GM13977 (cell line): ENCODE results near the gene SRRM2.

Experiments
- DNase-seq: peaks from one replicate; pipeline ENCODE4 v3.0.0; 2012; ENCODE audit warnings: low spot score
- in situ Hi-C: fragments of 300-500 bp; cut with MboI; formaldehyde crosslinking; loops from one replicate; pipeline ENCODE4 v1.12.0; 2022; ENCODE audit warnings: low sequenced_read_pairs, low pct_unique_long_range_greater_than_20kb, mixed read lengths, inconsistent platforms; ENCODE audit not compliant: unreplicated experiment
- TF ChIP-seq, protein P1 (sequence below): IDR thresholded peaks from 2 replicates; pipeline ENCODE4 v1.5.1; 2012; ENCODE audit warnings: mild to moderate bottlenecking, control low read depth; ENCODE audit not compliant: insufficient read depth; ENCODE audit errors: extremely low read depth, missing control alignments

SRRM2 gene

DNA sequence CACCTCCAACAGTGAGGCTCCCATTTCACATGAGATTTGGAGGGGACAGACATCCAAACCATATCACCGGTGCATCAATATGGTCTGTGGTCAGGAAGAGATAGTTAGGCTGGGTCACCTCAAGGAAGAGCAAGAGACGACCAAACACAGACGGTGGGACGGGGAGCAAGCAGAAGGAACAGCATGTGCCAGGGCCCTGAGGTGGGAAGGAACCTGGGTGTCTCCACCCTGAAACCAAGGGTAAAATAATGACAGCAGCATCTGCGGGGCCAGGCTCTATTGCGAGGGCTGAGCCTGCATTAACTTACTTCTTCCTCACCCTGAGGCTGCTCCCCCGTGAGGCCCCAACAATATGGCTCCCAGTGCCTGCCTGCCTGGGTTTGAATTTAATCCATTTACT is 55.7 kb downstream of the SRRM2 start:
- in situ Hi-C loops: no loop called here
- TF ChIP-seq, protein P1, sequence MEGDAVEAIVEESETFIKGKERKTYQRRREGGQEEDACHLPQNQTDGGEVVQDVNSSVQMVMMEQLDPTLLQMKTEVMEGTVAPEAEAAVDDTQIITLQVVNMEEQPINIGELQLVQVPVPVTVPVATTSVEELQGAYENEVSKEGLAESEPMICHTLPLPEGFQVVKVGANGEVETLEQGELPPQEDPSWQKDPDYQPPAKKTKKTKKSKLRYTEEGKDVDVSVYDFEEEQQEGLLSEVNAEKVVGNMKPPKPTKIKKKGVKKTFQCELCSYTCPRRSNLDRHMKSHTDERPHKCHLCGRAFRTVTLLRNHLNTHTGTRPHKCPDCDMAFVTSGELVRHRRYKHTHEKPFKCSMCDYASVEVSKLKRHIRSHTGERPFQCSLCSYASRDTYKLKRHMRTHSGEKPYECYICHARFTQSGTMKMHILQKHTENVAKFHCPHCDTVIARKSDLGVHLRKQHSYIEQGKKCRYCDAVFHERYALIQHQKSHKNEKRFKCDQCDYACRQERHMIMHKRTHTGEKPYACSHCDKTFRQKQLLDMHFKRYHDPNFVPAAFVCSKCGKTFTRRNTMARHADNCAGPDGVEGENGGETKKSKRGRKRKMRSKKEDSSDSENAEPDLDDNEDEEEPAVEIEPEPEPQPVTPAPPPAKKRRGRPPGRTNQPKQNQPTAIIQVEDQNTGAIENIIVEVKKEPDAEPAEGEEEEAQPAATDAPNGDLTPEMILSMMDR: no peak
- DNase-seq: no peak

DNA sequence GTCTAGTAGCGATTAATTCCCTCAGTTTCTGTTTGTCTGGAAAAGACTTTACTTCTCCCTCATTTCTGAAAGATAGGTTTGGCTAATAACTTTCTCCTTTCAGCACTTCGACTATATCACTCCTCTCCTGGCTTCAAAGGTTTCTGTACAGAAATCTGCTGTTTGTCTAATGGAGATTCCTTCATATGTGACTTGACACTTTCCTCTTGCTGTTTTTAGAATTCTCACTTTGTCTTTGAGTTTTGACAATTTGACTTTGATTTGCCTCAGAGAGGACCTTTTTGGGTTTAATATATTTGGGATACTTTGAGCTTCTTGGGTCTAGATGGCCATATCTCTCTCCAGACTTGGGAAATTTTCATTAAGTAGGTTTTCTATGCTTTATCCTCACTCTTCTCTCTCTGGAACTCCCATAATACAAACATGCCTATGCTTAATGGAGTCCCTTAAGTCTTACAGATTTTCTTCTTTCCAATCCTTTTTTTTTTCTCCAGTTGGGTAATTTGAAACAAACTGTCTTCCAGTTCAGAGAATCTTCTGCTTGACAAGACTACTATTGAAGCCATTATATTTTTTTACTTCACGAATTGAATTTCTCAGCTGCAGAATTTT is 56.8 kb downstream of the SRRM2 start:
- in situ Hi-C loops: no loop called here
- DNase-seq: no peak
- TF ChIP-seq, protein P1: no peak

DNA sequence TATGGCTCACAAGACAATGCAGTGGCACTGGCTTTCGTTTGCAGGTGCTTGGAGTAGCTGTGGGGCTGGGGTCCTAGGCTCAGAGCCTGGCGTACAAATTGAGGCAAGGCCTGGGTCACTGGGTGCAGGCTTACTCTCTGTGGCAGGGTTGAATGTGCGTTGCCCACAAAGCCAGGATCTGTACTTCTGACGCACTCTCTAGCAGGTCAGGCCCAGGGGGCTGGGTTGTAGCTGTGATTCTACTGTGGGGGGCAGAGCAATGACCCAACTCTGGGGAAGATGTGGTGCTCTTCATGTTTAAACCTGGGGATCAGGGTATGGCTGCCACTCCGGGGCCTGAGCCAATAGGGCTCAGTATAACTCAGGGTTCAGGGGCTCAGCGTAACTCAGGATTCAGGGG is 58.2 kb downstream of the SRRM2 start:
- TF ChIP-seq, protein P1: no peak
- no peak for DNase-seq
- in situ Hi-C loops: no loop called here

DNA sequence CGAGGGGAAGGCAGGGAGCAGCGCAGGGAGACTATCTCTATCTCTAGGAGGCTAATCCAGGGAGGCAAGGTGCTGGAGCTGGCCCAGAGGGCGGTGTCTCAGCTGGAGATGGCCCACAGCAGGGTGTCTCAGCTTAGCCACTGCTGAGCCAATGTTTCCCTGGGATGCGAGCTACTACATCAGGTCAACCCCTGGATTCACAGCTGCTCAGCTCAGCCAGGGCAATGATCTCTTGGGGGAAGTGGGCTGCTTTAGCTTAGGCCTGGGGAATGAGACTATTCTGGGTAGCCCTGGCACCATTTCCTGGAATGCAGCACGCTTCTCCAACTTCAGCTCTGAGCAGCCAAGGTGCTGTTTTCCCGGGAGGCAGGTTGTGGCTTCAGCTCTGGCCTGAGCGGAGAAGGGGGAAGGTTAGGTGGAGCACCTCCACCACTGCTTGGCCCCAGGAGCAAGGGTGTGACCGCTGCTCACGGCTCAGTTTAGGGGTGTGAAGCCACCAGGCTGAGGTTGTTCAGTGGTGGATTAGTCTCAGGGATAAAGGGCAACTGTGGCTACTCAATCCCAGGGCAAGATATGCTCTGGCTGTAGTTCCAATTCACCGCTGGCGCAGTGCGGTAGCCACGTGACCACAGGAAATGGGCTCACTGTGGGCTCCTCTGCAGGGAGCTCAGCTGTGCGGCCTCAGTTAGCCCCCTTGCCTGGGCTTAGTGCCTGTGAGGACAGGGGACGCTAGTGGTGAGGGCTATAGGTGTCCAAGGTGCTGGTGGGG is 59.4 kb downstream of the SRRM2 start:
- TF ChIP-seq, protein P1: no peak
- in situ Hi-C loops: no loop called here
- DNase-seq: no peak

DNA sequence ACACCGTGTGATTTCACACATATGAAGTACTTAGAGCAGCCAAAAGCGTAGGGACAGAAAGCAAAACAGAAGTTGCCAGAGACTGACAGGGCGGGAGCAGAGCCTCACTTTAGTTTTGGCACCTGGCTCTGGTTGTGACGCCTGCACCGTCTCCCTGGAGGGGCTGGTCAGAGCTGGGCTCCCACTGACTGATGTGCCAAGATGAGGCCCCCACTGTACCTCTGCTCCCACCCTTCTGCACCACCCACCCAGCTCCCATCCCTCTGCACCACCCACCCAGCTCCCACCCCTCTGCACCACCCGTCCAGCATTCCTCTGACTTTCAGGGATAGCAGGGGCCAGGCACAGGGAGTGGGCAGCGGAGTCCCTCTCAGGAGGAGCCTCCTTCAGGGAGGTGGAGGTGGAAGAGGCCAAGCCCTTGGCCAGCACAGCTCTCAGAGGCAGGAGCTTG is 61.4 kb downstream of the SRRM2 start:
- TF ChIP-seq, protein P1: no peak
- in situ Hi-C loops: no loop called here
- no peak for DNase-seq

DNA sequence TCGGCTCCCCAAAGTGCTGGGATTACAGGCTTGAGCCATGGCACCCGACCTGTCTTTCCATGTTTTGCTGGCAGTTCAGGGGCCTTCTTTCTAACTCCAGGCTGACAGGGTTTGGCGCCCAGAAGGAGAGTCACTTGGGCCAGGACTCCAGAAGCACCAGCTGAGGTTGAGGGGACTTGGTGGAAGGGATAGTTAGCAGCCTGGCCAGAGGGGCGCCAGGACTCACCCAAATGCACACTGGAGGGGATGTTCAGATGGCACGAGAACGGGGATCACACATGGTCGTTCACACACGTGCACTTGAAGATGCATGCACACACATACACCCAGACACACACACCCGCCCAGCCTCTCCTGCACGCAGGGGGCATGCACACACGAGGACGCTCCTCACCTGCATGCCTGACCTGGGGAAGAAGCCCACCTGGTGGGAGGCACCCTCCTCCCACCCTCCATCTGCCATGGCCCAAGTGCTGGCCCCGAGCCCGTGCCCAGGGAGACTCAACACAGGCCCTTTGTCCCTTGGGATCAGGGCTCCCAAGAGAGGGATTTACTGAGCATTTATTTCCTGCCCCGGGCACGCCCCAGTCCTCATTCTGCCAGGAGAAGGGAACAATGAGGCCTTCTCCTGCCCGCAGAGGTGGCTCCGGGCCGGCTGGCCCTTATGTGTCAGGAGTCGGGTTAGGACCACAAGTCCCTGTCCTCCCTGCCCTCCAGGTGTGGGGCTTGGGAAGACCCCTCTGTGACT is 62.3 kb downstream of the SRRM2 start:
- TF ChIP-seq, protein P1: no peak
- no peak for DNase-seq
- in situ Hi-C loops: no loop called here
